ENCODE data around the gene IVNS1ABP. TPM values are rescaled to one million over a fixed set of nuclear protein-coding genes. Genes with fewer than 3 reads are reported as not detected.

Gene IVNS1ABP
- total RNA-seq = 23.9 and 45.5 TPM in 2 replicates

GRCh38 chr1:185317034-185317885 lies at the start of gene IVNS1ABP:
IVNS1ABP (minus strand) TSS chr1:185317243; CDS start chr1:185309493, 7,750 bp downstream.

Small RNA genes lying within 50 kb of the gene (small RNA-seq; reads per million reads assigned to genes)
- not detected for gene RF00019

Other genes with a start within 250 kb of the IVNS1ABP start
- 16.9 and 18.2 TPM in 2 replicates for gene TRMT1L, start 160.3 kb downstream of the IVNS1ABP start, total RNA-seq
- 4.0 and 4.1 TPM in 2 replicates for gene SWT1, start 160.1 kb downstream of the IVNS1ABP start, total RNA-seq

Data from subcutaneous preadipocyte (primary cell).